AG08396 (cell line): ENCODE data around the gene OVOL1.
A peak's percentile ranks its signal among the peaks of the same experiment; 100 is the strongest.
"Not testable (repeated sequence)": the region's sequence is repeated elsewhere in the genome, so short reads cannot be mapped to it uniquely, and the experiment has no call there.

ENCODE experiments used
- DNase-seq: peaks from one replicate; pipeline ENCODE4 v3.0.0; 2012; ENCODE audit warnings: low spot score, mixed read lengths

OVOL1 gene

GRCh38 chr11:65816696-65817095 lies 29.8 kb downstream of the OVOL1 start:
- DNase-seq: no peak

DNA sequence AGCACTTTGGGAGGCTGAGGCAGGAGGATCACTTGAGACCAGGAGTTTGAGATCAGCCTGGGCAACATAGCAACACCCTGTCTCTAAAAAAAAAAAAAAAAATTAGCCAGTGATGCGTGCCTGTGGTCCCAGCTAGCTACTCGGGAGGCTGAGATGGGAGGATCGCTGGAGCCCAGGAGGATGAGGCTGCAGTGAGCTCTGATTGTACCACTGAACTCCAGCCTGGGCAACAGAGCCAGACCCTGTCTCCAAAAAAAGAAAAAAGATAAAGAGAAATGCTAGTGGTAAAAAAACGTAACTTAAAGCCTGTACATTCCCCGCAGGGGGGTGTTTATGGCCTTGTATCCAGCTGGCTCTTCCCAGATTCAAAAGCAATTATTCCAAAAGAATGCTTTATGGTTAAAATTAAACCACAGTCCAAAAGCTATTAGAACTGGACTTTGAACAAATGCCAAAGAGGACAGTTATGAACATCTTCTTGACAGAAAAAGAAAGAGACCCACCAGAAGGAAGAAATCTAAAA lies 30.5 kb downstream of the OVOL1 start:
- DNase-seq: no peak

- DNase-seq: peak; percentile 97
Observed at GRCh38 chr11:65817835-65818680, 31.2 kb downstream of the OVOL1 start.

- DNase-seq: no peak
Observed at GRCh38 chr11:65821107-65821506, 34.2 kb downstream of the OVOL1 start.

GRCh38 chr11:65822776-65823528 lies 36.1 kb downstream of the OVOL1 start:
- no peak for DNase-seq

GRCh38 chr11:65826984-65827735 lies 40.3 kb downstream of the OVOL1 start:
- DNase-seq: no peak

- DNase-seq: no peak
Observed at GRCh38 chr11:65829459-65829858, 42.6 kb downstream of the OVOL1 start.

DNA sequence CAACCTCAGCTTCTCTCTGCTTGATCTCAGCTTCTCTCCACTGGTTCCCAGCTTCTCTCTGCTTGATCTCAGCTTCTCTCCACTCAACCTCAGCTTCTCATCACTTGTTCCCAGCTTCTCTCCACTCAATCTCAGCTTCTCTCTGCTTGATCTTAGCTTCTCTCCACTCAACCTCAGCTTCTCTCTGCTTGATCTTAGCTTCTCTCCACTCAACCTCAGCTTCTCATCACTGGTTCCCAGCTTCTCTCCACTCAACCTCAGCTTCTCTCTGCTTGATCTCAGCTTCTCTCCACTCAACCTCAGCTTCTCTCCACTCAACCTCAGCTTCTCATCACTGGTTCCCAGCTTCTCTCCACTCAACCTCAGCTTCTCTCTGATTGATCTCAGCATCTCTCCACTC lies 45.4 kb downstream of the OVOL1 start:
- not testable (repeated sequence) for DNase-seq

GRCh38 chr11:65833297-65834030 lies 46.6 kb downstream of the OVOL1 start, which contains the start of gene SNX32:
Gene SNX32 (plus strand): TSS chr11:65833963. CDS start chr11:65834066, 103 bp downstream.
- peak; percentile 99 for DNase-seq

DNA sequence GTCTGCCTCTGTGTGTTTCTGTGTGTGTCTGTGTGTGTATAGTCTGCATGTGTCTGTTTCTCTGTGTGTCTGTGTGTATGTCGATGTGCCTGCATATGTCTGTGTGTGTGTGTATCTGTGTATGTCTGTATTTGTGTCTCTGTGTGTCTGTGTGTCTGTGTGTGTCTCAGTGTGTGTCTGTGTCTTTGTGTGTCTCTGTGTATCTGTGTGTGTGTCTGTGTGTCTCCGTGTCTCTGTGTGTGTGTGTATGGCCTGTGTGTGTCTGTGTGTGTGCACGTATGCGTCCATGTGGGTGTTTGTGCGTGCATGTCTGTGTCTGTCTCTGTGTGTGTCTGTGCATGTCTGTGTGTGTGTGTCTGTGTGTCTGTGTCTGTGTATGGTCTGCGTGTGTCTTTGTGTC lies 47.3 kb downstream of the OVOL1 start:
- no peak for DNase-seq

DNA sequence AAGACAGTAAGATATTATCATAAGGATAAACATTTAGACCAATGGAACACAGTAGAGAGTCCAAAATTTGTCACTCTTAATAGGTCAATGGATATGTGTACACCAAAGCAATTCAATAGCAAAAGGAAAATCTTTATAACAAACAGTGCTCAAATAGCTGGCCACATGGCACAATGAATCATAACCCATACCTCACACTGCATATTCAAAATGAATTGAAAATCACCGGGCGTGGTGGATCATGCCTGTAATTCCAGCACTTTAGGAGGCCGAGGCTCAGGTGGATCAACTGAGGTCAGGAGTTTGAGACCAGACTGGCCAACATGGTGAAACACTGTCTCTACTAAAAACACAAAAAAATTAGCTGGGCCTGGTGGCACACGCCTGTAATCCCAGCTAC lies 55.3 kb downstream of the OVOL1 start:
- no peak for DNase-seq

GRCh38 chr11:65843811-65844210 lies 56.9 kb downstream of the OVOL1 start:
- DNase-seq: no peak

- DNase-seq: no peak
Observed at GRCh38 chr11:65844231-65844872, 57.5 kb downstream of the OVOL1 start.
